Measurements from ENCODE around the gene OSBPL6.

Gene OSBPL6

GRCh38 chr2:178191004-178191508 lies 3.3 kb upstream of the OSBPL6 start (continued):
- TF ChIP-seq ZNF629 (tag by site-specific recombination; IDR thresholded peaks at IDR 0.05), result peak; percentile 62; the same call in 1 of the 2 replicates
- TF ChIP-seq ZBTB48 (tag by site-specific recombination; IDR thresholded peaks at IDR 0.05), result peak; percentile 72

GRCh38 chr2:178191511-178191910 lies 2.8 kb upstream of the OSBPL6 start:
- H3K4me3 ChIP-seq (ENCODE audit: low read depth, low read length), result no peak overlapping the region
- ChIA-PET CTCF (interaction anchor here (0.6 to 1.1 kb wide), 2 partner anchors 54 to 60 kb away, joined by 3 to 6 read pairs; no protein-coding TSS in a partner anchor), POLR2A (interaction anchor here (0.7 kb wide), 1 partner anchor 1082 kb away, joined by 5 read pairs; no protein-coding TSS in a partner anchor)
- no peak overlapping the region for H3K27ac ChIP-seq (ENCODE audit: extremely low read depth, low read depth, low read length)
- H3K36me3 ChIP-seq (ENCODE audit: control insufficient read depth in 2 of 2, insufficient read depth in 1 of 2, low read length in 2 of 2), result no peaks in the 10 kb centered on the region
- H3K9me3 ChIP-seq (ENCODE audit: control insufficient read depth, insufficient read depth, low read depth, low read length), result no peaks in the 10 kb centered on the region
- no peak for TF ChIP-seq ZSCAN4 (tag by site-specific recombination; IDR thresholded peaks at IDR 0.05)
- no peak for TF ChIP-seq ZFP69B (tag by site-specific recombination; IDR thresholded peaks at IDR 0.05)
- TF ChIP-seq PBX3 (CRISPR knock-in tag; IDR thresholded peaks at IDR 0.05), result no peak
- TF ChIP-seq ZNF391 (tag by site-specific recombination; IDR thresholded peaks at IDR 0.05; ENCODE audit: borderline replicate concordance, low read depth), result no peak
- no peak for TF ChIP-seq PRDM10 (tag by site-specific recombination; IDR thresholded peaks at IDR 0.05)
- TF ChIP-seq ZSCAN30 (tag by site-specific recombination; IDR thresholded peaks at IDR 0.05), result no peak
- no peak for TF ChIP-seq FEZF1 (tag by site-specific recombination; IDR thresholded peaks at IDR 0.05)
- no peak for TF ChIP-seq MYNN (tag by site-specific recombination; IDR thresholded peaks at IDR 0.05; ENCODE audit: borderline replicate concordance)
- TF ChIP-seq ZBTB21 (tag by site-specific recombination; IDR thresholded peaks at IDR 0.05), result no peak
- no peak for TF ChIP-seq REPIN1 (tag by site-specific recombination; IDR thresholded peaks at IDR 0.05; ENCODE audit: low read depth)
- TF ChIP-seq TRIM28 (IDR thresholded peaks at IDR 0.05; ENCODE audit: borderline replicate concordance, low read length), result no peak
- no peak for TF ChIP-seq ATF2 (tag by site-specific recombination; IDR thresholded peaks at IDR 0.05; ENCODE audit: low read depth)
- no peak for TF ChIP-seq ZNF302 (tag by site-specific recombination; IDR thresholded peaks at IDR 0.05; ENCODE audit: low read depth)
- TF ChIP-seq ZNF112 (tag by site-specific recombination; IDR thresholded peaks at IDR 0.05), result no peak
- no peak for TF ChIP-seq ZNF623 (tag by site-specific recombination; IDR thresholded peaks at IDR 0.05)
- no peak for TF ChIP-seq HOXA7 (CRISPR knock-in tag; IDR thresholded peaks at IDR 0.05; ENCODE audit: borderline replicate concordance)
- no peak for TF ChIP-seq ZNF707 (tag by site-specific recombination; IDR thresholded peaks at IDR 0.05)
- TF ChIP-seq KLF17 (tag by site-specific recombination; IDR thresholded peaks at IDR 0.05), result no peak
- TF ChIP-seq ZNF785 (tag by site-specific recombination; IDR thresholded peaks at IDR 0.05), result no peak
- TF ChIP-seq ZNF791 (tag by site-specific recombination; IDR thresholded peaks at IDR 0.05), result no peak
- H3K4me1 ChIP-seq (ENCODE audit: control insufficient read depth, insufficient read depth, low read length), result peaks cover 4% of the 10 kb centered on the region; the same call in 1 of the 2 replicates

Data from HEK293 (cell line).